Mesothelial cell of epicardium (in vitro differentiated cells): ENCODE results near the gene SLCO1C1. TPM values are rescaled to one million over a fixed set of nuclear protein-coding genes. Genes with fewer than 3 reads are reported as not detected.

Experiments
- DNase-seq, 2 experiments: peaks; one replicate each; pipeline ENCODE4 v3.0.0; 2021; ENCODE audit warnings: low spot score in 2 of 2; ENCODE audit not compliant: unreplicated experiment in 2 of 2
- H3K27ac Mint-ChIP-seq: 2 replicates; pipeline ENCODE4 v1.8.0; 2021; ENCODE audit warnings: mixed read lengths
- H3K27me3 Mint-ChIP-seq: 2 replicates; pipeline ENCODE4 v1.8.0; 2021; ENCODE audit warnings: low read depth, mixed read lengths
- H3K36me3 Mint-ChIP-seq: 2 replicates; pipeline ENCODE4 v1.8.0; 2021; ENCODE audit warnings: mixed read lengths
- H3K4me1 Mint-ChIP-seq: 2 replicates; pipeline ENCODE4 v1.8.0; 2021; ENCODE audit warnings: mixed read lengths
- H3K4me3 Mint-ChIP-seq: 2 replicates; pipeline ENCODE4 v1.8.0; 2021; ENCODE audit warnings: mild to moderate bottlenecking, moderate library complexity, mixed read lengths
- H3K9me3 Mint-ChIP-seq: 2 replicates; pipeline ENCODE4 v1.8.0; 2021; ENCODE audit warnings: mixed read lengths
- total RNA-seq: library from RNA; stranded (reverse); gene quantifications from 3 replicates; pipeline ENCODE4 v1.2.1, GENCODE V29; 2021
- TF ChIP-seq, protein P1 (sequence below): fragments of 200-600 bp; sonication (generic); IDR thresholded peaks from one replicate; pipeline ENCODE4 v1.5.0; 2021; ENCODE audit warnings: antibody characterized with exemption; ENCODE audit not compliant: unreplicated experiment

Gene SLCO1C1
- total RNA-seq, 1 donor from 2014 or later, result 0.58 TPM

DNA sequence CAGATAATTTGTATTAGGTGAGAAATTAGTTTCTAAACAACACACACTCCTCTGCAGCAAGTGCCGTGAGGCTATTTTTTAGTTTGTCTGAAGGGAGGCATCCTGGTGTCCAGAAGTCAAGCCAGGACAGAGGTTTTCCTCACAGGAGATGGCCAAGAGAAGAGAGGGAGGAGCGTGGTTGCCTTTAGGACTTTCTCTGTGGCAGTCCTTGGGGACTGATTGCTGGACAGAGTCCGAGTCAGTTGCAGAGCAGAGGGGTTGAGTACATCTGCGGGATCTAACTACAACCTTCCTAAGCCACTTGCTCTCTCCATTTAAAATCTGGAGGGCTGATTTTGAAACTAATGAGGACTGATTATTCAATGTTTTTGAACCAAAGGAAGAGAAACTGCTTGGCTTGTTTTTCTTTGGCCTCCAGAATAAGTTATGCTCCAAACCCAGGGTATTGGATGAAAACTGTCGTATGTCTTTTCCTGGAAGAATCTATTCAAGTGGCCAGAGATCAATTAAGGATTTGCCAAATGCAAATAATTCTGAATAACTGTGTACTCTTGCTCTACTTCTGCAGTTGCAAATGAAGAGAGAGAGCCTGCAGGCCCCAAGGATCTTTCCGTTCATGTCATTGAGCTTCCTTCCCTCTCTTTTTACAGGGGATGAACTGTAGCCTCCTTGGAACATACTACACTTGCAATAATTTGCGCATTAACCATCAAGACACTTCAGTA lies 1.2 kb downstream of the SLCO1C1 start:
- no peak overlapping the region for H3K4me3 Mint-ChIP-seq

DNA sequence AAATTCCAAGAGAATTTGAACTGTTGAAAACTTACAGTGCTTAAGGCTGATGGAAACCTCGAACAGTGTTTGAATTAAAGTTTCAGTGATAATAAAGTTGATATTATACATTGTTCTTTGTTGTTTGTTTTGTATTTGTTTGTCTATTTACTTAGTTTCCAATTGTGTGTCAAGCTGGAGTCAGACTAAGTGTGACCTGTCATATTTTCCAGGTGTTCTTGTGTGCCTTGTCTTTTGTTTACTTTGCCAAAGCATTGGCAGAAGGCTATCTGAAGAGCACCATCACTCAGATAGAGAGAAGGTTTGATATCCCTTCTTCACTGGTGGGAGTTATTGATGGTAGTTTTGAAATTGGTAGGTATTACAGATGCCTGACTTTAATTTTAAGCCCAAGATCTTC lies 6.0 kb downstream of the SLCO1C1 start:
- H3K27me3 Mint-ChIP-seq, result no peaks in the 10 kb centered on the region

More for the DNA sequence above, 1.2 kb downstream of the SLCO1C1 start:
- DNase-seq, result no peak
- no peaks in the 10 kb centered on the region for H3K9me3 Mint-ChIP-seq
- TF ChIP-seq, protein P1, sequence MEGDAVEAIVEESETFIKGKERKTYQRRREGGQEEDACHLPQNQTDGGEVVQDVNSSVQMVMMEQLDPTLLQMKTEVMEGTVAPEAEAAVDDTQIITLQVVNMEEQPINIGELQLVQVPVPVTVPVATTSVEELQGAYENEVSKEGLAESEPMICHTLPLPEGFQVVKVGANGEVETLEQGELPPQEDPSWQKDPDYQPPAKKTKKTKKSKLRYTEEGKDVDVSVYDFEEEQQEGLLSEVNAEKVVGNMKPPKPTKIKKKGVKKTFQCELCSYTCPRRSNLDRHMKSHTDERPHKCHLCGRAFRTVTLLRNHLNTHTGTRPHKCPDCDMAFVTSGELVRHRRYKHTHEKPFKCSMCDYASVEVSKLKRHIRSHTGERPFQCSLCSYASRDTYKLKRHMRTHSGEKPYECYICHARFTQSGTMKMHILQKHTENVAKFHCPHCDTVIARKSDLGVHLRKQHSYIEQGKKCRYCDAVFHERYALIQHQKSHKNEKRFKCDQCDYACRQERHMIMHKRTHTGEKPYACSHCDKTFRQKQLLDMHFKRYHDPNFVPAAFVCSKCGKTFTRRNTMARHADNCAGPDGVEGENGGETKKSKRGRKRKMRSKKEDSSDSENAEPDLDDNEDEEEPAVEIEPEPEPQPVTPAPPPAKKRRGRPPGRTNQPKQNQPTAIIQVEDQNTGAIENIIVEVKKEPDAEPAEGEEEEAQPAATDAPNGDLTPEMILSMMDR, result no peak
- peaks cover 7% of the 10 kb centered on the region for H3K27me3 Mint-ChIP-seq
- H3K27ac Mint-ChIP-seq, result no peak overlapping the region
- H3K36me3 Mint-ChIP-seq, result no peaks in the 10 kb centered on the region
- no peaks in the 10 kb centered on the region for H3K4me1 Mint-ChIP-seq

DNA sequence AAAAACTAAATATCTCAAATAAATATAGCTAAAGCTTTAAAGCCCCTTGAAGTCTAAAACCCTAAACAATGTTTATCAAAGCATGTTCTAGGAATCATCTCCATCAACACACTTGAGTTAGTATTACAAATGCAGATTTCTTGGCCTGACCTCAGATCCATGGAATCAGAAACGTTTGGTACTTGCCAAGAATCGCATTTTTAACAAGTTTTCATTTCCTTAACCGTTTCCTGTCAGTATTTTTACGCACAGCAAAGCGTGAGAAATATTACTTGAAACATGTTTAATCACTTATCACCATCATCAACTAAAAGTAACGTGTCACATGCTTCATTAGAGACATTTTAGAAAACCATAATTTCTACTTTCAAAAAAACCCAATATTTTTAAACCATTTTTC lies 9.7 kb downstream of the SLCO1C1 start:
- no peaks in the 10 kb centered on the region for H3K4me1 Mint-ChIP-seq

More for the DNA sequence above, 6.0 kb downstream of the SLCO1C1 start:
- no peaks in the 10 kb centered on the region for H3K36me3 Mint-ChIP-seq
- no peak overlapping the region for H3K4me3 Mint-ChIP-seq
- DNase-seq, result no peak
- no peaks in the 10 kb centered on the region for H3K4me1 Mint-ChIP-seq
- H3K9me3 Mint-ChIP-seq, result no peaks in the 10 kb centered on the region
- no peak overlapping the region for H3K27ac Mint-ChIP-seq
- TF ChIP-seq, protein P1, result no peak

DNA sequence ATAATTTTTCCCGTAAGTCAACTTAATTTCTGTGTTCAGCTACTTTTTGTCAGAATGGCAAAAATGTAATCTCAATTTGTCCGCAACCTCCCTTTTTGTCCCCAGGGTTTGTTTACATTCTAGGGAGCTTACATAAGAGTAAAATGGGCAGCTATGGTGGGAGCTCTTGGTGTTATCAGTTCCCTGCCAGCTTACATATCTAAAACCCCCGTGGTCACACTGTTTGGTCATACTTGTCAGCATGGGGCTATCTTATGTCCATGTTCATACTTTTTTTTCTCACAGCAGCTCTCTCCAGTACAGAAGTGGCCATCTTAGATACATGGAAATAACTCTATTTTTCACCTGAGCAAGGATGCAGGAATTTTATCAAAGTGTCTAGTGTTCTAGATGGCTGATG lies 16.7 kb downstream of the SLCO1C1 start:
- Mint-ChIP-seq H3K4me1 (no peaks in the 10 kb centered on the region), H3K4me3 (no peak overlapping the region), H3K27me3 (no peaks in the 10 kb centered on the region), H3K27ac (no peak overlapping the region), H3K9me3 (no peaks in the 10 kb centered on the region), H3K36me3 (no peaks in the 10 kb centered on the region)
- DNase-seq, result no peak
- TF ChIP-seq, protein P1, result no peak

More for the DNA sequence above, 9.7 kb downstream of the SLCO1C1 start:
- Mint-ChIP-seq H3K27me3 (no peaks in the 10 kb centered on the region), H3K9me3 (no peaks in the 10 kb centered on the region), H3K4me3 (no peak overlapping the region), H3K27ac (no peak overlapping the region), H3K36me3 (no peaks in the 10 kb centered on the region)
- no peak for DNase-seq
- TF ChIP-seq, protein P1, result no peak

DNA sequence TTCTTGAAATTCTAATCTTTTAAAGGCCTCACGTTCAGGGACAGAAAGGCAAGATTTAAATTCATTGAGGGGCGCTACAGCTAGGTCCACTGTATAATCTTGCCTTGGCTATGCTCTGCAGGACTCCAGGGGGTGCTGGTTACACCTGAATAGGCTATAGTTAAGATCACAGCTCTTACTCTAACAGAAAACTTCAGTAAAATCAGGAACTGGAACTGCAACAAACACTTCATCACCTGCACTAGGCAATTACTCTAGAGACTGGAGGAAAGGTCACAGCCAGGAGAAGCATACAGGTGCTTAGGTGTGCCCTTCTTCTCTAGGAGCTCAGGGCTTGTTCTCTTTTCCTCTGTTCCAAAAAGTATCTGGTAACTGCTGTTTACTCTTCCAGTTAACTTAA lies 20.9 kb downstream of the SLCO1C1 start:
- Mint-ChIP-seq H3K4me1 (no peaks in the 10 kb centered on the region), H3K27me3 (no peaks in the 10 kb centered on the region), H3K9me3 (no peaks in the 10 kb centered on the region), H3K36me3 (no peaks in the 10 kb centered on the region), H3K27ac (no peak overlapping the region), H3K4me3 (no peak overlapping the region)
- DNase-seq, result no peak
- TF ChIP-seq, protein P1, result no peak
